HG03135 (cell line): ENCODE data around the gene PBX1.

Experiments
- ATAC-seq: cut with Tn5 transposase; IDR thresholded peaks from one replicate; pipeline ENCODE4 v1.9.1; 2021; ENCODE audit warnings: mild to moderate bottlenecking, moderate library complexity; ENCODE audit not compliant: unreplicated experiment

The PBX1 gene

DNA sequence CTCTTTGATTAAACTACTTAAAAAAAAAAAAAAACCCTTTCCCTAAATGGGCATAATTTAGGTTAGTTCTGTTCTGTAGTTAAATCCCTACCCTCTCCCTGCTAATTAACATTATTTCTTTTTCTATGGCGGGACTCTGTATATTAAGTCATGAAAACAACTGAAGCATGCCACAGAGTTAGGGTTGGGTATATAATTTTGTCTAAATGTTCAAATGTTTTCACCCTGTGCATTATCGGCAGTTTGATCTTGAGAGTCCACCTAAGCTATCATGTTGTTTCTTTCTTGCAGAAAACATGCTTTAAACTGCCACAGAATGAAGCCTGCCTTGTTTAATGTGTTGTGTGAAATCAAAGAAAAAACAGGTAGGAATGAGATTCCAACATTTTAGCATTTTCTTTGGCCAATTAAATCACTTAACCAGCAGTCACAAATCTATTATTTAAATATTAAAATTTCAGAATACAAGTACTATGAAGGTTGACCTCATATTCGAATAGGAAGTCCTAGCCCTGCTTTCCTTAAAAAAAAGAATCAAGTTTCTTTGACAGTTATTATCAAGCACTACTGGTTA lies 4.0 kb downstream of the PBX1 start:
- ATAC-seq = no peak

DNA sequence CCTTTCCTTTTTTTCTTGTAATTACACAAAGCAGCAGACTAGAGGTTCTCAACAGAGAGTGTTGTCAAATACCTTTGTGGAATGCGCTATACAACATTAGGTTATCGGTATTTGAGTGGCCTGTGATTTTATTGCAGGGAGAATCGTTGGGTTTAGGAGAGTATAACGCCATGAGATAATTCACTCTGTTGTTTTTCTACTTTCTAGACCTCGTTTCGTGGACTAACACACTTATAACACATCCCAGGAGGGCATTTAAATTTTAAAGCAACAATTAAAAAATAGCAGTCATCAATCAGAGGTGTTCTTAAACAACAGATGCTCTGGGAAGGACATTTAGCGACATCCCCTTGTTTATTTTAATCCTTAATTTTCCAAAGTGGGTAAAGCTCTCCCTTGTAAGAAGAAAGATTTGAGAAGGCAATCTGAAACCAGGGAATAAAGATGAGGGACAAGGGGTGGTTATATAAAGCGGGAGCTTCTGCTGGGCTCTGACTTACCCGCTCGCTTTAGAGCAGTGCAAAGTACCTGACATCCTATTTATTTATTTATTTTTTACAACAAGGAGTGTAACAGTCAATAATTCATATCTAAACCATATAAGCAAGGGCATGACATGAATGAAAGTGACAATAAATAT lies 4.9 kb downstream of the PBX1 start:
- ATAC-seq = no peak

DNA sequence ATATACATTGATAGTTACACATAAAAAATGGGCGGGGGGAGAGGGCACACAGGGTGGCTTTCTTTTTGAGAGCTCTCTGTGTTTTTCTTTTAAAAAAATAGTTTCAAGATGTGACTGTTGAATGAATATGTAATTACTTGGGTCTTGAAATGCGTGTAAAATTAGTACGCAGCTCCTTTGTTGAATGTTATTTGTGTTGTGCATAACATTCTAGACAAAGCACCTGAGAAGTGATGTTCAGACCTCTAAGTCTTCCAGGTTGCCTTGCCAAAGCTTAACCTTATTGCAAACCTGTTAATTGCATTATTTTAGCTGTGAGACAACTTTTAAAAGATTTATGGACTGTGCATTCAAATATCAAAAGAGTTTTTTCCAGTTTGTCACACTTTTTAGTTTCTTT lies 5.4 kb downstream of the PBX1 start:
- no peak for ATAC-seq

DNA sequence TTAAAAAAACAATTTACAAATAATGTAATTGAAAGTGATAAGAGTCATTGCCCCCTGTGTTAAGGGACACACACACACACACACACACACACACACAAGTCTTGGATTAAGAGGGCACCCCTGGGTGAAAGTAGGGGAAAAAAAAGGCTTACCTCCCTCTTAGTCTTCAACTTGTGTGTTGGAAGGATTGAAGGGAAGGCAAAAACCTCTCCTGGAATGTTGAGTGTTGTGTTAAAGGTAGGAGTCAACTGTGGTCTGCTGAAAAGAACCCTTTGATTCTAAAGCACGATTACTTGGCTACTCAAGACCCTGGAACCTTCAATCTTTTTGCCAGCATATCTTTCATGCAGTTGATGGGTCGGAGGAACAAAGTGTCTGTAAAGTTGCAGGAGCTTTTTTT lies 6.4 kb downstream of the PBX1 start:
- ATAC-seq = no peak

DNA sequence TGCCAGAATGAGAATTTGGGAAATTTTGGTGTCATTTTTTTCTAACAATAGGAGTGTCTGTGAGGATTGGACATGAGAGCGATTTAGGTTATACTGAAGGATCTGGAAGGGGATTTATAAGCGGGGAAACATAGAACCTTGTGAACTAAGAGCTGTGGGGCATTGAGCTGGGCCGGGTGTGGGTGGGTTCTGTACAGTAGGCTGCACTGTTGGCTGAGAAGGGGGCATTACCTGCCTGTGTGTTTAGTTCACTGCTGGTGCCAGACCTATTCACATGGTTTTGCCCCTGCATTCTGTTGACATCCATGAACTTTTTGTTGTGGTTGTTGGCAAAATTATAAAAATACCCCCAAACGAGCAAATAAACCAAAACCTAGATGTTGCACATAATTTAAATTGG lies 8.8 kb downstream of the PBX1 start:
- ATAC-seq = no peak

DNA sequence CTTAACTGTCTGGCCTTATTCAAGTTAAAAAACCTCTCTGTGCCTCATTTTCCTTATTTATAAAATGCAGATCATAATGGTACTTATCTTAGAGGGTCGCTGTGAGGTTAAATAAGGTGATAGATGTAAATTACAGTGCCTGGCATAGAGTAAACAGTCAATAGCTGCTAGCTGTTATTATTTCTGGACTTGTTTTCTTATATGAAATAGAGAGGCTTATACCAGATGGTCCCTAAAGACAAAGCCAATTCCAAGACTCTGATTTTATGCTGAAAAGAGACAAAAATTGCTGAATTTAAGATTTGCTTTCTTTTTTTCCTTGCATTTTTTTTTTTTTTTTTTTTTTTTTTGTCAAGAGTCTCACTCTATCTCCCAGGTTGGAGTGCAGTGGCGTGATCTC lies 10.3 kb downstream of the PBX1 start:
- ATAC-seq = no peak

DNA sequence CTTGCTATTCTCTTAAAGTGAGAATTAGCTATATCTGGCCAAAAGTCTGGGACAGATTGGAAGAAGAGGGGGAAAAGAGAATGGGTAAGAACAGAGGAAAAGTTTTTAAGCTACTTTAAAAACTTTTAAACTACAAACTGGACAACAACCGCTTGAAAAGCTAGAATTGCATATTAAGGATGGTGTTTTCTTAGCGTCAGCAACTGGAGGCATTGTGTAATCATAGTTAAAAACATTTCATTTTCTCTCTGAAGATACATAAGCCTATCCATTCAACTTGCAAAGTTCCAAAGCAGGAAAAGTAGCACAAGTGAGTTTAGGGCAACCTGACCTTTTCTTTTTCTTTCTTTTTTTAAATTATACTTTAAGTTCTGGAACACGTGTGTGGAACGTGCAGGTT lies 10.9 kb downstream of the PBX1 start:
- no peak for ATAC-seq

DNA sequence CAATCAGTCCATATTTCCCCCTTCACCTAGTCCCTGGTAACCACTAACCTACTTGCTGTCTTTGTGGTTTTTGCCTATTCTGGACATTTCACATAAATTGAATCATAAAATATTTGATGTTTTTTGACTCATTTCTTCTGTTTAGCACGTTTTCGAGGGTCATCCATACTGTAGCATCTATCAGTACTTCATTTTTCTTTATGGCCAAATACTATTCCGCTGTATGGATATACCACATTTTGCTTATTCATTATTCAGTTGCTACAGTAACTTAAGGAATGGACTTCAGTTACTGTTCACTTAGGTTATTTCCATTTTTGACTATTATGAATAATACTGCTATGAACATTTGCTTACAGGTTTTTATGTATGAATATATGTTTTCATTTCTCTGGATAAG lies 12.3 kb downstream of the PBX1 start:
- ATAC-seq = no peak

DNA sequence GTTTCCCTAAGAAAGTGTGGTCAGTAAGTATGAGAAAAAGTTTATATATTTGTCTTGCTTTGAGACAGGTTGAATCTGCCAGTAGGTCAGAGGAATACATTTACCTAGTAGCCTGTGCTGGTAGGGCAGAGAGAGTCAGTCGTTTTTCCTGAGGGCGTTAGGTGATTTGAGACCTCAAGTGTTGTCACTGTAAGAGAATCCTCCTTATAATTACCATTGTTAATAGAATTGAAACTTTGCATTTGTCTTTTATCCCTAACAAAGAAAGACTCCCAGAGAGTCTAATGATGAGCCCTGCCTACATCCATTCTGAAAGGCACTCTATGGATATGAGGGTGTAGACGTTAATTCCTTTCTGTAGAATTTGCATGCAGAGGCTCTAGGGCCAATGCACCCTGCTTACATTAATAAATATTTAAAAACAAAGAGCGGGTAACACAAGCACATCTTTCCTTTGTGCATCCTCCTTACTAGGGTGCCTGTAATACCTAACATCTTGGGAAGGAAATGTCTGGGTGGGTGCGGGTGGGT lies 16.4 kb downstream of the PBX1 start:
- ATAC-seq = no peak

DNA sequence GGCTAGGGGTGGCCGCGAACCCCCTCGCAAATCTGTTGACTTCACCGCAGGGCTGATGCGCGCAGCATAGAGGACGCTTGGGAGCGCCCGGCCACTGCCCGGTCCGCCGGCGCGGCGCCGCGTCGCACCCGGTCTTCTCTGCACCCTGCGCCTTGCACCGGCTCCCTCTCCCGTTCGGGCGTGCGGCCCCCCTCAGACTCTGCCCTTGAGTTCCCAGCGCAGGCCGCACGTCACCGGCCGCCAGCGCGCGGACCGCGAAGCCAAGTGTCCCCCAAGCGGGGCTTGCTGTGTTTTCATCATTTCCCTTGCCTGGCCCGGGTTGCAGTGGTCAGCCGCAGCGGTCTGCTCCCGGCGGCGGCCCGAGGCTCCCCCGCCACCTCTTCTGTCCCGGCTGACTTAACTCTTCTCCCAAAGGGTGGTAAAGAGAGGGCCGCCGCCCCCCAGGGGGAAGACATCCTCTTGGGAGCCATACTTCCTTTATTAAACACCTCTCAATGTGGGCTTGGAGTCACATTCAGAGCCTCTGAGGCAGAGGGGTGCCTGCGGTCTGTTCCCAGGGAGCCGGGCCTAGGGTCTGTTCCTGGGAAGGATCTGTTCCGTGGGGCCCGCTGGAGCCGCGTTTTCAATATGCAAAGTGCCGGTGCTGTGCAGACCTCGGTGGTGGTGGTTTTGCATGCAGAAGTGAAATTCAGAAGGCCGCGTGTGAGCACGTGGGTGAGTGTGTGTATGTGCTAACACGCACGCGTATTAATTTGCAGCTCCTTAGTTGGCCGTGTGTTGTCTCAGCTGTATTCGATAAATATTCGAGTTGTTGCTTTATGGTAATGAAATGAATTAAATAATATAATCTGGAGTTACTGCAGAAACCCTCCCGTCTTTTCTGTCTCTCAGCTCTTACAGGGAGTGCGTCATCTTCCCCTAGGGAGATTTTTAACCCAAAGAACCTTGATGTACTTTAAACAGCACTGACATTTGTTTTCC lies 17.6 kb downstream of the PBX1 start:
- no peak for ATAC-seq

DNA sequence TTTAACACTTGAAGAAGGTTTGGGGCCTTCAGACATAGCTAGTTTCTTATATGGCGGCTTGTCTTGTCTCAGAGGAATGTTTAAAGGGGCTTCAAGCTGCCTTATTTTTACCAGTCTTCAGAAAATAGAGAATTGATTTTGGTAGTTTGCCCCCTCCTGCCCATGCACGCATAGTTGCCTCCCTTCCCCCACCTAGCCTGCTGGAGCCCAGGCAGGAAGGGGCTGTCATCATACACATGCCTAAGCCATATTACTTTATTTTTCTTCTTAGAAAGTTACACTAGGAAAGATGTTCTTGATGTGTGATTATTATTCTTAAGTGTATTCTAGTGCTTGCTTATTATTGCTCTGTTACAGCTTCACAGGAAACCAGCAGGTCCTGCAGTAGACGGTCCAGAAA lies 18.3 kb downstream of the PBX1 start:
- ATAC-seq = no peak

DNA sequence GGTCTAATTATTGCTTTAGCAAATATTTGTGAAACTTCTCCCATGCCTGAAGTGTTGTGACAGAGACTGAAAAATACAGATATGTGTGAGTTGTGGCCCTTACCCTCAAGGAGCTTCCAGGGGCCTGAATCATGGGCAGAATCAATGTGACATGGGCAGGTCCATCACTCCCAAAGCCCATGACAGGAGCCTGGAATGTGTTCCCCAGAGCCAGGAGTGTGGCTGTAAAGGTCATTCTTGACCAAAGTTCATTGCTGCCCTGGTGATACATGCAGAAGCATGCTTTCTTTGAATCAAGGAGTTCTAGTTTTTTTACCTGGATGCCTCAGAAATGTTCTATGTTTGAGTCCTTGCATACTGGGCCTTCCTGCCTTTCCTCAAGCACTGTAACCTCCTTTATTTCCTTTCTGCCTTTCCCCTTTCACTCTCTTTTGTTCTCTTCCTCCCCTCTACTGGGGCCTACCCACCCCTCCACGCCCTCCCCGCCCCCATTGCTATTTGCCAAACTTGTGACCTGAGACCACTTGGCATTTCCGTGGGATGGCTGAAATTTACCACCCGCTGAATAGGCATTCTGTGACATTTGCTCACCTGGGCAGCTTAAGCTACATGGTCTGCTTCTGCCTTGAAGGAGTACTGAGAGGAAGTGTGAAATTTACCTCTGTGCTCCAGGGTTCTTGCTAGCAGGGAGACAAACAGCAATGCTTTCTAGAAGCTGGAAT lies 19.7 kb downstream of the PBX1 start:
- ATAC-seq = no peak

DNA sequence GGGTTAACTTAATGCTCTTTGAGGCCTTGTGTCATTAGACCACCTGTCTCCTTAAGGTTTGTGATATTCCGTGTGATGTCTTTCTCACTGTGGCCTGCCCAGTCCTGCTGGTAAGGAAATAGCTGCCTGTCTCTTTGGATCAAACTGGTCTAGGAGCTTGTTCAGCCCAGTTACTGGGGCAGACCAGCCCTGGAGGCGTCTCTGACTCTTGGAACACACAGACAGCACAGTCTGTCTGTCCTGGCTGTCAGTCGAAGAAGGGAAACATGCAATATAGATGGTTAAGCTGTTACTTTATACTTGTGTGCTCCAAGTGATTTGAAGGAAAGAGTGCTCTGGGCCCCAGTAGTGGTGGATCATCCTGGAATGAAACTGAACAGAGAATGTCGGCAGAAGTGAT lies 20.4 kb downstream of the PBX1 start:
- ATAC-seq = no peak

DNA sequence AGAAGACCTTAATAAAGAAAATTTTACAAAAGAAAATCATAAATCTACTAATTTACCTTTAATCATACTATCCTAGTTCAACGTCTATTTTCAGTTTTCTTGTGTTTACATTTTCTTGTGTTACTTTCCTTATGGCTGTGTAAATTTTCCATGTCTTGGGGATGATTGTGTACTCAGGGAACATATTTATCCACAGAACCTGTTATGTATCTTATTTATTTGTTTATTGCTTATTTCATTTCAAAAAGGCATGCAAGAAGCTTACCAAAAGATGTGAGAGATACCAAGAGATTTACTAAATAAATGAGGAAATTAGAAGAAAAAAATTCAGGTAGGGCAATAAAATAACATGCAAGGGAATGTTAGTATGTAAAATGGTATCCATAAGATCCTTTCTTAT lies 22.8 kb downstream of the PBX1 start:
- ATAC-seq = no peak

DNA sequence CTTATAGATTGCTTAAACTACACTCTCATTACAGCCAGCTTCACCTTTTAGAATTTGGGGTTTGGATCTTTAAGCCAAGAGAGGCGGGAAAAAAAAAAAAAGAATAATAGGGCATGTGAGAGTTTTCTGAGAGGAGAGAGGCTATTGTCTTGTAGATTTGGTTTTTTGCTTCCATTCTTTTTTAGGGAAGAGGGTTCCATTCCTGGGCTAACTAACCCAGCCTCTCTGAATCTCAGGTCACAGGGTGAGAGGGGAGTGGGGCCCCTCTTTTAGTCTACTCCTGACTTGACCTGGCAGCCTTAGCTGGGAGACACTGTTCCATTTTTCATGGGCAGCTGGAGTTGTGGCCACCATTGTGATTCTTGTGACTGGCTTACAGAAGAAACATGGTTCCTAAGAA lies 24.2 kb downstream of the PBX1 start:
- no peak for ATAC-seq

DNA sequence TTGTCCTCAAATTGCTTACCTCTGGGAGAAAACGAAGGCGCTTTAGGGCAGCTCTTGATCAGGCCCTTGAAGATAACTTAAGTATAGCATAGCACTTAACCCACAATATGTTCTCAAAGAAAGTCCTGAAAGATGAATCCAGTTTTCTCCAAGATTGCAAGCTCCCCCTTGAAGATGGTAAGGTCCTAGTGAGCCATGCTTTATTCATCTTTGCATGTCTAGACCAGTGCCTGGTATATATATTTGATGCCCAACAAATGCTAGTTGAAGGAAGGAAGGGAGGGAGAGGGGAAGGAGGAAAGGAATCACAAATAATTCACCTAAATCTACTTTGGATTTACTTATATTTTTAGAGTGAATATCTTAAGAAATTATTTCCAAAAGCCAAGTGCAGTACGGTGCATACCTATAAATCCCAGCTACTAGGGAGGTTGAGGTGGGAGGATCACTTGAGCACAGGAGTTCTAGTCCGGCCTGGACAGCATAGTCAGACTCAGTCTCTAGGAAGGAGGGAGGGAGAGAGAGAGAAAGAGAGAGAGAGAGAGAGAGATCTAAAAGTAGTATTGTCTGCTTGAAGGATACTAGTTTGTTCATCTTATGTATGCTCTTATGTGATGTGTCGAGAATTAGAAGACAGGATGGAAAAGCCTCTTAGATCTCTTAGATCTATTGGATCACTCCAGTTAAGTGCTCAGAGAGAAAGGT lies 25.0 kb downstream of the PBX1 start:
- ATAC-seq = no peak

DNA sequence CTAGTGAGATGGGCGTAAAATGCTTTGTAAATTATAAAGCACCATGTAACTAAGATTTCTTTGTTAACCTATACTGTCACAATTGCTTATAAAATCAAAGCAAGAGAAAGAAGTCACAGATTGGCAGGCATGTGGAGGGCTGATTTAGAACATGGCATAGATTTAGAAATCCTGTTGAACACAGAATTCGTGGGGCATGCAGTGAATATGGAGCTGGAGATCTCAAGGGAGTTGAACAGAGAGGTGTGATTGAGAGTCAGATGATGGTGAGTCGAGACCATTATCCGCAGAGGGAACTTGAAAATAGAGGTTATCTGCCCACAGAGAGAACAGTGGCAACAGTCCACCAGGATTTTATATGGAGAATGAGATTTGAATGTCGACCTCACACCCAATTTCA lies 27.6 kb downstream of the PBX1 start:
- no peak for ATAC-seq

DNA sequence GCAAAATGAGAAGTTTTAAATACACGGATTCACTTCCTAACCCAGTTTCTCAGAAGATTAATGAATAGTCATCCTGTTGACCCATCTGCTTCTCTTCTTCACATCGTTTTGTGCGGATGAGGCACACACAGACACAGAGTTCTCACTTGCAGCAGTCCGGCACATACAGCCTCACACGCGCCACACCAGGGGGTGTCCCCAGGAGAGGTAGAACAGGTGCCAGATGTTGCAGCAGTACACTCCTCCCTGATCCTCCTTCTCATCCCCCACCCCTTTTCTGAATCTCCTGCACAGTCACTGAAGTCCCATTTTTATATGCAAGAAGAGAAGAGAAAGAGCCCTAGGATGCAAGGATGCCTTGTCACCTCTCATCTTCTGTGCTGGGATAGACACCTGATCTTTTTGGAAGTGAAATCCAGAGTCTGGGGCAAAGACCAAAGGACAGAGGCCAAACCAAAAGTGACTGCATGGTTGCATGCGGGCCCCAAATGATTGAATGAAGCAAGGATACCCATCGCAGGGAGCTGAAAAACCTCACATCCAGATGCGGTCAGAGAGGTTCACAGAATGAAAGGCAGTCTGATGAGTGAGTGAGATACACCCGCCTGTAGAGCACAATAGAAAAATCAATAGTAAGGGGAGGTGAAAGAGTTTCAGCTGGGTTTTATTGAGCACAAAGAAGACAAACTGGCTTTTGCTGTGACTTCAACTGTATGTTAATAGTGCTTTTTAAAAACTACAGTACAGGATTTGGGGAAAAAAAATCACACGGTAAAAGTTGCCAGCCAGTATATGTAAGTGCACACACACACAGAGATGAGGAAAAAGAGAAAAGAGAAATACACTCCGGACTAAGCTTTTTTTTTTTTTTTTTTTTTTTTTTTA lies 28.9 kb downstream of the PBX1 start:
- ATAC-seq = no peak

DNA sequence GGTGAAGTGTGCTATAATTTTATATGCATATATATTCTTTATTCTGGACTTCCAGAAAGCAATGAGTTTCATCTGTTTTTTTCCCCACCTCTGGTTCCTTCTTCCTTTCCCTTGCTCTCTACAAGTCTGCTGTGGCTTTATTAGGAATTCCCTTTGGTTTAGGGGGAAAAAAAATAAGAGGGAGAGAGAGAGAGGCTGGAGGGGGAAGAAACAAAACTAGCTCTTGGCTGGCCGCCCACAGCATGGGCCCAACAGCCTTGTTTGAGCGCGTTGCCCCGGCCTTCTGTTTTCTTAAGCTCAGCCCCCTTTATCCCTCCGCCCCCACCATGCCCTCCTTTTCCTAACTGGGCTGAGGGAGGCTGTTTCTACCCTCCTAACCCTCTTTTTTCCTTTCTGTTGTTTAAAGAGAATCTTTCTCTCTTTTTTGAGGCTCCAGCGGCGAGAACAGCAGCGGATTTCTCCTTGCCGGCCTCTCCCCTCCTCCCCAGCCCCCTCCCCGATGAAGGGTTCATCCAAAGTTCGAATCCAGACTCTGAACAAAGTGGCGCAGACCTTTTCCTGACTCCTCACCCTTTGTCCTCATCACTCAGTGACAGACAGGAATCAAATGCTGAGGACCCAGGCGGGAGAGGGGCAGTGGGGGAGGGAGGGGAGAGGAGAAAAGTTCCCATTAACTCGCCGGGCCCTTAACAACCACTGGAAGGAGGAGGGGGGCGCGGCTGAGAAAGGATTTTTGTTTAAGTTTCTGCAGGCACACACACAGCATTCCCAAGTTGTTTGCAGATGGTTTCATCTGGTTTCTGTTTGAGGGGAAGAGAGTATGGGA lies 29.7 kb downstream of the PBX1 start:
- no peak for ATAC-seq
